GM19239 (cell line): ENCODE data around the gene DHX58.

Source experiments
- DNase-seq: peaks from one replicate; pipeline ENCODE4 v3.0.0; 2011; ENCODE audit warnings: low spot score; ENCODE audit not compliant: insufficient read length
- FAIRE-seq: peaks from 2 replicates; lab custom pipeline; 2011; peaks lifted over from hg19 to GRCh38; lab: Jason Lieb, UNC

Gene DHX58

GRCh38 chr17:42058063-42058462, 54.5 kb downstream of the DHX58 start:
- FAIRE-seq (no peak), DNase-seq (no peak)

- DNase-seq: no peak
- FAIRE-seq: no peak
These were observed 55.9 kb downstream of the DHX58 start for GRCh38 chr17:42056635-42057034.

GRCh38 chr17:42055496-42055895, 57.0 kb downstream of the DHX58 start:
- DNase-seq (no peak), FAIRE-seq (no peak)

- DNase-seq: no peak
- no peak for FAIRE-seq
These were observed 57.5 kb downstream of the DHX58 start for GRCh38 chr17:42055027-42055426.

- no peak for DNase-seq
- no peak for FAIRE-seq
These were observed 58.6 kb downstream of the DHX58 start for GRCh38 chr17:42053731-42054500.

GRCh38 chr17:42052346-42052877, 60.1 kb downstream of the DHX58 start:
- no peak for DNase-seq
- FAIRE-seq: no peak

GRCh38 chr17:42051645-42052044, 60.9 kb downstream of the DHX58 start:
- no peak for FAIRE-seq

More at GRCh38 chr17:42051645-42052044, 60.9 kb downstream of the DHX58 start:
- no peak for DNase-seq
